HG02588 (cell line): ENCODE data around the gene OTUB1.

Source experiments
- ATAC-seq: cut with Tn5 transposase; IDR thresholded peaks from one replicate; pipeline ENCODE4 v1.9.1; 2021; ENCODE audit warnings: mild to moderate bottlenecking, moderate library complexity; ENCODE audit not compliant: unreplicated experiment

OTUB1 gene

GRCh38 chr11:64004590-64004984 is 18.3 kb downstream of the OTUB1 start:
- ATAC-seq, result no peak

- ATAC-seq, result no peak
Observed at GRCh38 chr11:64005691-64006090, 19.5 kb downstream of the OTUB1 start.

DNA sequence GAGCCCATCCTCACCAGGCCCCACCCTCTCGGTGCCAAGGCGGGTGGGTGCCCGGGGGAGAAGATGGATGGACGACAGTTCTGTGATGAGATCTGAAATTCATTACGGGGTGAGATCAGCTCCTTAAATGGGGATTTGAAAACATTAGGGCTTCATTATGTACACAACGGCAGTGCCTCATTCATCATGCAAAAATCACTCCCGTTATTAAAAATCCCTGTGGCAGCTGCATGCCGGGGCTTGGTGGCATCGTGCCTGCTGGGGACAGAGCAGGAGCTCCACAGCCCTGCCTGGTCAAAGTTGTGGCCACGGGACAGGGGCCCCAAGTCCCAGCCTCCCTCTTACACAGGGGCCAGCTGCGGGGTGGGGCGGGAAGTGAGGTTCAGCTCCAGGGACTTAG is 20.2 kb downstream of the OTUB1 start:
- no peak for ATAC-seq

DNA sequence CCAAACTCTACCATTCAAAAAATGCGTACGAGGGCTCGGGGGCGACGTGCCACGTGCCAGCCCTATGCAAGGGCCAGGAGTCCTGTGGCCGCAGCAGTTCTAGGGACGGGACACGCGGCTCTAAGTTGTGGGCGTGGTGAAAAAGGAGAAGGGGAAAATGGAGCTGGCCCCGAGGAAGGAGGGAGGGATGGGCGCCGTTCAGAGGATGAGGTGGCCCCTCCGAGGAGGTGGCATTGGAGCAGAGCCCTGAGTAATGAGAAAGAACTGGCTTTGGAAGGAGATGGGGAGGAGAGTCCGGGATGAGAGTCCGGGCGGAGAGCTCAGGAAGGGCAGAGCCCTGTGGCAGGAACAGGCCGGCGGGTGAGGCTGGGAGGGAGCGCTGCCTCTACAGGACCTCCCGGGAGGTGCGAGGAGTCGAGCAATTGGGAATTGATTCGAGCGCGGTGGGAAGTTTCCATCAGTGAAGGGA is 21.0 kb downstream of the OTUB1 start:
- no peak for ATAC-seq

GRCh38 chr11:64007629-64008282 is 21.5 kb downstream of the OTUB1 start:
- no peak for ATAC-seq

GRCh38 chr11:64008283-64008913 is 22.2 kb downstream of the OTUB1 start:
- ATAC-seq, result no peak

GRCh38 chr11:64008914-64009633 is 22.8 kb downstream of the OTUB1 start:
- ATAC-seq, result no peak

GRCh38 chr11:64009710-64010109 is 23.5 kb downstream of the OTUB1 start:
- ATAC-seq, result no peak

- ATAC-seq, result no peak
Observed at GRCh38 chr11:64010783-64011182, 24.5 kb downstream of the OTUB1 start.

- no peak for ATAC-seq
Observed at GRCh38 chr11:64011371-64011770, 25.1 kb downstream of the OTUB1 start.

- no peak for ATAC-seq
Observed at GRCh38 chr11:64013141-64013896, 27.1 kb downstream of the OTUB1 start.

DNA sequence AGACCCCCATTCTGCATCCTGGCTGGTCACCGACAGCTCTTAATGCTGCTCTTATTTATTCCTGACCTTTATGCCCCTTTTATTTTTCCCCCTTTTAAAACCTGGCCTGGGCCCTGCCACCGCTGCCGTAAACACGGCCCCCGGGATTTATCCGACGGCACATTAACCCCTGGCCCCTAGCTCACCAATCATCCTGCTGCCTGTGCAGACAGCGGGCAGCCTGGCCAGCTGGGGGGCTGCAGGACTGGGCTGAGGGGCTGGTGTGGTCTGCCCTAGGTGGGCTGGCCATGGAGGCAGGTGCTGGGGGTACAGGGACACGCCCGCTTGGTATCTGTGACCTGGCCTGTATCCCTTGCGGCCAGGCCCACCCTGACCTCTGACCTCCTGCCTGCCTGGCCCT is 28.1 kb downstream of the OTUB1 start:
- ATAC-seq, result no peak

GRCh38 chr11:64015510-64015909 is 29.3 kb downstream of the OTUB1 start:
- ATAC-seq, result no peak

DNA sequence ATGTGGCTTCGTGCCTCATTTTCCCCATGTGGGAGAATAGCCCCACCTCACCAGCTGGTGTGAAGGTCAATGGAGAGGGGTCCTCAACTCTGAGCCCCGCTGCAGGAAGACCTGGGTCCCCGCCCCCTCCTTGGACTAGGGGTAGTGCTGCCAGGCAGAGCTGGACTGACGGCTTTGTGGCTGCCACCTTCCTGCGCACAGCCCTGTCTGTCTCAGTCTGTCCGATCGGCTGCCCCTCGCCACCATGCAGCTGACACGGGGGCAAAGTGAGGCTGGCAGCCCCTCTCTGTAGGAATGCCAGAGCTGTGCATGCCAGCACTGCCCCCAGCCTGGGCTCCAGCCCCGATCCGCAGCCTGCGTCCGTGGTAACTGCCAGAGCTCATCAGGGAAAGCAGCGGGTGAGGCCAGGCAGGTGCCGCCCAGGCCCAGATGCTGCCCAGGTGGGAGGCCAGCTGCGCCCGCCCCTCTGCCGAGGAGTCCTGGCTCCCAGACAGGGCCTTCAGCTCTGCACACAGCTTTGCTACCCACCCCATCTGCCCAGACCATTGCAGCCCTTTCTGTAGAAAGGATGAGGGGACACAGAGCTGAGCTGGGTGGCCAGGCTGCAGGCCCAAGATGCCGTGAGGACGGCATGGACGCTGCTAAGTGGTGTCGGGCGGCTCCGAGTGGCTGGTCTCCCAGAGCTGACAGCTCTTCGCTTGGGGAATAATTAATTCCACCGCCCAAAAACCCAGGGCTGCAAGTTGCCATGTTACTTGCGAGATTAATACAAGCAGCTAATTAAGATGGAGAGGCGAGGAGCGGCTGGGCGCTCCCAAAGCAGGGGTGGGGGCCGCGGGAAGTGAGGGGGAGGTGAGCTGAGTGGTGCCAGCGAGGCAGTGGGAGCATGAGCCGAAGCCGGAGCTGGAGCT is 30.0 kb downstream of the OTUB1 start:
- ATAC-seq, result no peak

DNA sequence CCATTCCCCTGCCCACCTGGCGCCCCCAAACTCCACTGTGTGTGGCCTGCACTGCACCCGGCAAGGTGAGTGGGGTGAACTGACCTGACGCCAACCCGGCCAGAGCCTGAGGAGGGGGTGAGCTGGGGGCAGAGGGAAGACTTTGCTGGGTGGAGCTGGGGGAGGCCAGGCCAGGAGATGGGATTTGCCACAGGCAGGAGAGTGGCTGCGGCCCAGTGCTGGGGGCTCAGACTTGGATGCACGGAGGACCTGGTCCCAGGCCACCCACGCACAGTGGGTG is 31.6 kb downstream of the OTUB1 start:
- ATAC-seq, result no peak

DNA sequence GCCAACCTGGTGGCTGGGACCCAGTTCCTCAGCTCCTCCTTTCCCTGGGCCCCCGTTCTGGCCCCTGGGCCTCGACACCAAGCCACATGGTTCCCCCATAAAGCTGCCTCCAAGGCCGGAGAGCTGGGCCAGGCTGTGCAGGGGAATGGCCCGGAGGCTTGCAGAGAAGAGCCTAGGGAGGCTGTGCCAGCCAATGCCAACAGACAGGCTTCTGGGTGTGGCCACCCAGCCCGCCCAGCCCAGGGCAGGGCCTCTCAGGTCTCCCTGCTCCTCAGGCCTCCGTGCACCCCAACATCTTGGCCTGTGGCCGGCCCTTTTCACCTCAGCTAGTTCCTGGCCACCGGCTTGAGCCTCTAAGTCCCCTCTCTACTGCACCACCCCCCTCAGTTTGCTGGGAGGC is 32.1 kb downstream of the OTUB1 start:
- ATAC-seq, result no peak

DNA sequence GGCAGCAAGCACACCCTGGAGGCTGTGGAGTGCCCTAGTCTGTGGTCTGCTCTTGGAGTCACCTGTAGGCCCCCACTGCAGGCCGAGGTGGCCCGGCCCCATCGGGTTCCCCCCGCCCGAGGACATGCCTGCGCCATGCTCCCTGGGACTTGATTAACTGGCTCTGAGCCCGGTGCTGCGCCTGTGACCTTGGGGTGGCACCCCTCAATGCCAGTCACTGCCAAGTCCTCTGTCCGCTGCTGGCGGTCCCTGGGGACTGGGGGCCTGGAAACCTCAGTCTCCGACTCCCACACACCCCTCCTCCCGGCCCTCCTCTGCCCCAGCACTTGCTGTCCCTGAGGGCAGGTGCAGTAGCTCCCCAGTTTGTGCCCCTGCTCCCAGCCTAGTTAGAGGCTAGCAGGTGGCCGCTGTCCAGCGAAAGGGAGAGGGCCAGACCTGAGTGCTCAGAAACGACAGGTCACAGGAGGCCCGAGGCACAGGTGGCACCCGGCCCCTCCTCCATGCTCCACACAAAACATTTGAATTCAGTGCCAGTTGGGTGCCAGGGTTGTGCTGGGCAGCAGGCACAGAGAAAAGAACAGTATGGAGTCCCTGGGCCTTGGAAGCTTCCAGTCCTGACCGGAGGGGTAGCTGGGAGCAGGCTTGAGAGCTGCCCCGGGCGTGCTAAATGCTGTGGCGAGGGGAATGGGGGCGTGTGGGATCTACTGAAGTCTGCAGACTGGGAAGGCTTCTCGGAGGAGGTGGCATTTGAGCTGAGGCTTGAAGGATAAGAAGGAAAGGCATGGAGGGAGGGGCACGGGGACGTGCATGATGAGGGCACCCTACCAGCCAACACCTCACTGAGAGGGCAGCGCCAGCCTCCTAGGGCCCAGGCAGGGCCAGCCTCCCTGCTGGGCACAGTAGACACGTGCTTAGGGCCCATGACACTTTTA is 33.1 kb downstream of the OTUB1 start:
- no peak for ATAC-seq

DNA sequence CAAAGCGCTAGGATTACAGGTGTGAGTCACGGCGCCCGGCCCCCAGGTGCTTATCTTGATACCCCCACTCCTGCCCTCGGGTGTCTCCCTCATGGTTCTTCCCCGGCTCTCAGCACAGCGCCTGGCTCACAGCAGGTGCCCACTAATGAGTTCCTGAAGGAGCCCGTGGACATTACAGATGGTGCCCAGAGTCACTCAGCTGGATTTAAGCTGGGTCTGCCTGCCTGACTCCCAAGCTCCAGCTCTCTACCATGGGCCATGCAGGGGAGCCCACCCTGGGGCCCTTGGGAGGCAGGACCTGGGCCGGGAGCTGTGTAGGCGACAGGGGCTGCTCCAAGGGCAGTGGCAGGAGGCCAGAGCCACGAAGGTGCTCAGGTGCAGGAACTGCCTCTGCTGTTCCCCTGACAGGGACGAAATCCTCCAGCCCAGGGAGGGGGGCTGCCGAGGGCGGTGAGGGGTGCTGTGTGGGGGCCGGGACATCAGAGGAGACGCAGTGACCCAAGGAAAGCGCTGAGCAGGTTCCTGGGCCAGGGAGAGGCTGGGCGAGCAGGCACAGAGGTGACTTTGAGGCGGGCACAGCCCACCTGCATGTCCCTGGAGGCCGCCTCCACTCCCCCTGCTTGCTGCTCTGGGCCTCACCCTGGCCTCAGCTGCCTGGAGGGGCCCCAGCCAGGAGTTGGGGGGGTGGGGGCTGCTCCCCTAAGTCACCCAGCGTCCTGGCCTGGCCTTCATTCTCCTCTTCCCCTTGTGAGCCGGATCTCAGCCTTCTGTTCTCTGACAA is 34.9 kb downstream of the OTUB1 start:
- ATAC-seq, result no peak

DNA sequence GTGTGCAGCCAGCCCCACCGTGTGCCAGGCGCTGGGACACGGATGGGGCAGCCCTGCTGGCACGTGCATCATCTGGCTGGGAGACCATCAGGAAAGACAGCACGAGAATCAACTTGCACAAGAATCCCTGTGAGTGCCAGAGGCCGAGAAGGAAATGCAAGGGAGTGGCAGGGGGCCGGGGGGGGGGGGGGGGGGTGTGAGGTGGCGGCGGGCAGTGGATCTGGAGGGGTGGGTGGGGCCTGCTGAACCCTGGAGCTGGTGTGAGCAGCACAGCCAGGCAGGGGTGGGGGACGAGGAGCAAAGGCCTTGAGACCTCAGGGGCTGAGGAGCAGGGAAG is 35.5 kb downstream of the OTUB1 start:
- no peak for ATAC-seq
